HFF-Myc (cell line): ENCODE measurements around the gene PECR.

Source experiments
- DNase-seq: peaks from one replicate; pipeline ENCODE4 v3.0.0-alpha.2; 2011; ENCODE audit warnings: low read depth; ENCODE audit errors: extremely low read depth
- H3K4me3 ChIP-seq: replicated peaks from 2 replicates; pipeline ENCODE4 v1.5.1; 2011; ENCODE audit warnings: low read depth, mild to moderate bottlenecking, control low read depth, low read length
- TF ChIP-seq, protein P1 (sequence below): IDR thresholded peaks from 2 replicates; pipeline ENCODE4 v1.5.1; 2012; ENCODE audit warnings: mild to moderate bottlenecking, low read depth, low read length, control low read depth; ENCODE audit errors: missing control alignments

Gene PECR

GRCh38 chr2:216112926-216113325, 31.3 kb upstream of the PECR start:
- H3K4me3 ChIP-seq, result no peak overlapping the region
- TF ChIP-seq, protein P1, sequence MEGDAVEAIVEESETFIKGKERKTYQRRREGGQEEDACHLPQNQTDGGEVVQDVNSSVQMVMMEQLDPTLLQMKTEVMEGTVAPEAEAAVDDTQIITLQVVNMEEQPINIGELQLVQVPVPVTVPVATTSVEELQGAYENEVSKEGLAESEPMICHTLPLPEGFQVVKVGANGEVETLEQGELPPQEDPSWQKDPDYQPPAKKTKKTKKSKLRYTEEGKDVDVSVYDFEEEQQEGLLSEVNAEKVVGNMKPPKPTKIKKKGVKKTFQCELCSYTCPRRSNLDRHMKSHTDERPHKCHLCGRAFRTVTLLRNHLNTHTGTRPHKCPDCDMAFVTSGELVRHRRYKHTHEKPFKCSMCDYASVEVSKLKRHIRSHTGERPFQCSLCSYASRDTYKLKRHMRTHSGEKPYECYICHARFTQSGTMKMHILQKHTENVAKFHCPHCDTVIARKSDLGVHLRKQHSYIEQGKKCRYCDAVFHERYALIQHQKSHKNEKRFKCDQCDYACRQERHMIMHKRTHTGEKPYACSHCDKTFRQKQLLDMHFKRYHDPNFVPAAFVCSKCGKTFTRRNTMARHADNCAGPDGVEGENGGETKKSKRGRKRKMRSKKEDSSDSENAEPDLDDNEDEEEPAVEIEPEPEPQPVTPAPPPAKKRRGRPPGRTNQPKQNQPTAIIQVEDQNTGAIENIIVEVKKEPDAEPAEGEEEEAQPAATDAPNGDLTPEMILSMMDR, result no peak
- DNase-seq, result no peak

DNA sequence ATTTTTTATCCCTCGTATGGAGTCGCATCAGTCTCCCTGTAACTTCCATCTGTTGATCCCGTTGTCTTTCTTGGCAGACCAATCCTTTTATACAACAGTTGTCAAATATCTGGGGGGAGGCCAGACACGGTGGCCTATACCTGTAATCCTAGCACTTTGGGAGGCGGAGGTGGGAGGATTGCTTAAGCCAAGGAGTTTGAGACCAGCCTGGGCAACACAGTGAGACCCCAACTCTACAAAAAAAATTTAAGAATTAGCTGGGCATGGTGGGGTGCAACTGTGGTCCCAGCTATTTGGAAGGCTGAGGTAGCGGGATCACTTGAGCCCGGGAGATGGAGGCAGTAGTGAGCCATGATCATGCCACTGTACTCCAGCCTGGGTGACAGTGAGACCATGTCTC, 29.5 kb upstream of the PECR start:
- no peak for DNase-seq
- peak overlapping the region; percentile 95 for H3K4me3 ChIP-seq
- TF ChIP-seq, protein P1, result no peak

DNA sequence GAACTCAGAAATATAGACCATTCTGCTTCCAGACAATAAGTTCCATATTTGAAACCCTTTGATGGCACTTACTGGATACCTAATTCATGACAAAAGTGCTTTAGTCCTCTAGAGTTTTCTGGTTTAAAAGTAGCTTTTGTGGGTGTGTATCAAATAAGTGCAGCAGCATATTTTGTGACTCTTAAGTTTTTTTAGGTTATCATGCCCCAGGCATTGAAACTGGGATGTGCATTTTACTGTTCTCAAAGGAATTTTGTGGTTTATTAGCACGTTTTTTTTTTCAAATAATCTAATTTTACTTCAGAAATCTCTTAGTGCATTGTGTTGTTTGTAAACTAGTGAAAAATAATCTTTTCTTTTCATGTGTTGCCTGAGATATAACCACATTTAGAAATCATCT, 29.0 kb upstream of the PECR start:
- H3K4me3 ChIP-seq, result peak overlapping the region; percentile 95
- TF ChIP-seq, protein P1, result no peak
- no peak for DNase-seq

DNA sequence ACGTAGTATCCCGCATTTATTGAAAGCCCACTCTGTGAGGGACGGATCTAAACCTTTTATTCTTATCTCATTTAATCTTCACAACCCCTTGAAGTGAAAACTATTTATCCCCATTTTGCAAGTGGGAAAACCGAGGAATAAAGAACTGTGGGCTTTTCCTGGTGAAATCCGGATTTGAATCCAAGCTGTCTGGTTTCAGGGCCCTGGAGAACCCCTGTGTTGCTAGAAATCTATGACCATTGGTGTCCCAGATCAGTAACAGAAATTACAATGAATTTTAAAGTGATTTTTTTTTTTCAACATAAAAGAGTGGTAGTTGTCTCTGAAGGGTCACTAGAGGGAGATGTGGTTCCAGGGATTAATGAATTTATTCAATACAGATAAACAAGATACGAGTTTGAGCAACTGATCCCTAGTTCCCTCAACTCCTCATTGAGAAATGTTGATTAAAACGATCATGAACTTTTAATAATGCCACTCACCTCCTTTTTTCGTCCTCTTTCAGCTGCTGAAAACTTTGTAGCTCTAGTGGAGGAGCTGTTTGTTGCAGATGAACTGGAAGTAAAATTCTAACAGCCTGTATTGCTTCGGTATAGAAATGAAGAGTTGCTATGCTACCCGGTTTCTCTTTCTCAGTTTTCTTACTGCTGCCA, 28.5 kb upstream of the PECR start:
- no peak for DNase-seq
- TF ChIP-seq, protein P1, result peak; percentile 27
- H3K4me3 ChIP-seq, result peak overlapping the region; percentile 95

GRCh38 chr2:216108967-216109921, 27.6 kb upstream of the PECR start, which contains the start of gene XRCC5:
Gene XRCC5, plus strand, starts transcription at chr2:216109348. Its CDS starts 89 bp downstream, at chr2:216109437.
- TF ChIP-seq, protein P1, result no peak
- peak; percentile 88 for DNase-seq

GRCh38 chr2:216108310-216108966, 26.8 kb upstream of the PECR start:
- peak overlapping the region; percentile 95 for H3K4me3 ChIP-seq
- DNase-seq, result no peak
- TF ChIP-seq, protein P1, result no peak

More at GRCh38 chr2:216108967-216109921, 27.6 kb upstream of the PECR start, which contains the start of gene XRCC5:
- peak within 1 kb of the TSS; percentile 95 for H3K4me3 ChIP-seq
